ENCODE results near the gene NODAL. TPM values are rescaled to one million over a fixed set of nuclear protein-coding genes. Genes with fewer than 3 reads are reported as not detected.

Gene NODAL
- total RNA-seq, 1 experiment from 2014 or later: not detected

- ChIA-PET CTCF (no interaction called here), POLR2A (ENCODE audit: low non-redundant PET) (no interaction called here)
- no peaks in the 10 kb centered on the region for H3K36me3 ChIP-seq (ENCODE audit: insufficient read depth, low read length, poor library complexity, severe bottlenecking)
- no peak overlapping the region for H3K4me3 ChIP-seq (ENCODE audit: low read depth, low read length, poor library complexity, severe bottlenecking)
- H3K27me3 ChIP-seq (replicated peaks; ENCODE audit: insufficient read depth, low read depth, low read length, poor library complexity): no peaks in the 10 kb centered on the region
- no TSS peak for BruUV-seq (replicated peaks)
- no peaks in the 10 kb centered on the region for H3K9me3 ChIP-seq (ENCODE audit: low read depth, low read length, poor library complexity, severe bottlenecking)
- H3K4me1 ChIP-seq (ENCODE audit: insufficient read depth, low read length, poor library complexity, severe bottlenecking): peaks cover 10% of the 10 kb centered on the region
- TF ChIP-seq, protein P1, sequence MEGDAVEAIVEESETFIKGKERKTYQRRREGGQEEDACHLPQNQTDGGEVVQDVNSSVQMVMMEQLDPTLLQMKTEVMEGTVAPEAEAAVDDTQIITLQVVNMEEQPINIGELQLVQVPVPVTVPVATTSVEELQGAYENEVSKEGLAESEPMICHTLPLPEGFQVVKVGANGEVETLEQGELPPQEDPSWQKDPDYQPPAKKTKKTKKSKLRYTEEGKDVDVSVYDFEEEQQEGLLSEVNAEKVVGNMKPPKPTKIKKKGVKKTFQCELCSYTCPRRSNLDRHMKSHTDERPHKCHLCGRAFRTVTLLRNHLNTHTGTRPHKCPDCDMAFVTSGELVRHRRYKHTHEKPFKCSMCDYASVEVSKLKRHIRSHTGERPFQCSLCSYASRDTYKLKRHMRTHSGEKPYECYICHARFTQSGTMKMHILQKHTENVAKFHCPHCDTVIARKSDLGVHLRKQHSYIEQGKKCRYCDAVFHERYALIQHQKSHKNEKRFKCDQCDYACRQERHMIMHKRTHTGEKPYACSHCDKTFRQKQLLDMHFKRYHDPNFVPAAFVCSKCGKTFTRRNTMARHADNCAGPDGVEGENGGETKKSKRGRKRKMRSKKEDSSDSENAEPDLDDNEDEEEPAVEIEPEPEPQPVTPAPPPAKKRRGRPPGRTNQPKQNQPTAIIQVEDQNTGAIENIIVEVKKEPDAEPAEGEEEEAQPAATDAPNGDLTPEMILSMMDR (conservative IDR thresholded peaks at IDR 0.05; ENCODE audit: low read depth, low read length): no peak
- TF ChIP-seq EZH2 (IDR thresholded peaks at IDR 0.05; ENCODE audit: borderline replicate concordance, low read depth, low read length, poor library complexity, severe bottlenecking): no peak
- intact Hi-C loops (cut with micrococcal nuclease; ENCODE audit: unreplicated experiment): no loop called here
- no peak for DNase-seq (ENCODE audit: low spot score)
- H3K27ac ChIP-seq (ENCODE audit: low read depth, low read length, poor library complexity, severe bottlenecking): no peak overlapping the region
These were observed 14.7 kb upstream of the NODAL start for GRCh38 chr10:70456164-70456563.

- DNase-seq (ENCODE audit: low spot score): no peak
- no peaks in the 10 kb centered on the region for H3K9me3 ChIP-seq (ENCODE audit: low read depth, low read length, poor library complexity, severe bottlenecking)
- H3K27me3 ChIP-seq (replicated peaks; ENCODE audit: insufficient read depth, low read depth, low read length, poor library complexity): no peaks in the 10 kb centered on the region
- ChIA-PET POLR2A (ENCODE audit: low non-redundant PET) (interaction anchor here (0.6 kb wide), 1 partner anchor 13 kb away, joined by 6 read pairs; no protein-coding TSS in a partner anchor), CTCF (no interaction called here)
- no peaks in the 10 kb centered on the region for H3K36me3 ChIP-seq (ENCODE audit: insufficient read depth, low read length, poor library complexity, severe bottlenecking)
- H3K4me1 ChIP-seq (ENCODE audit: insufficient read depth, low read length, poor library complexity, severe bottlenecking): peaks cover 10% of the 10 kb centered on the region
- intact Hi-C loops (cut with micrococcal nuclease; ENCODE audit: unreplicated experiment): no loop called here
- no peak overlapping the region for H3K27ac ChIP-seq (ENCODE audit: low read depth, low read length, poor library complexity, severe bottlenecking)
- TF ChIP-seq, protein P1 (conservative IDR thresholded peaks at IDR 0.05; ENCODE audit: low read depth, low read length): no peak
- no peak for TF ChIP-seq EZH2 (IDR thresholded peaks at IDR 0.05; ENCODE audit: borderline replicate concordance, low read depth, low read length, poor library complexity, severe bottlenecking)
- no TSS peak for BruUV-seq (replicated peaks)
- H3K4me3 ChIP-seq (ENCODE audit: low read depth, low read length, poor library complexity, severe bottlenecking): no peak overlapping the region
These were observed 13.7 kb upstream of the NODAL start for GRCh38 chr10:70455213-70455630.

DNA sequence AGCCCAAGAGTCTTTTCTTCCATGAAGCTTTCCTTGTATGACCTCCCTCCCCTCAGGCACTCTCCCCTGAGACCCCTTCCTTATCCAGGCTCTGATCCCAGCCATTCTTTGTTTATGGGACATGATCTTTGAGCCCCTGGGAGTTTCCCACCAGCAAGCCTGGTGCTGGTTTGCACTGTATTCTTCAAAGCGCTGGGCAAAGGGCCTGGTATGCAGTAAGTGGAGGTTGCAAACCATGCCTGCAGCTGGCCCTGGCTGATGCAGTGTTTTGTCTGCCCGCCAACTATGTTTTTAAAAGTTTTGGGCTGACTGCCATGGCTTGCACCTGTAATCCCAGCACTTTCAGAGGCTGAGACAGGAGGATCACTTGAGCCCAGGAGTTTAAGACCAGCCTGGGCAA is 6.8 kb upstream of the NODAL start:
- Histone ChIP-seq H3K36me3 (ENCODE audit: insufficient read depth, low read length, poor library complexity, severe bottlenecking) (no peaks in the 10 kb centered on the region), H3K4me1 (ENCODE audit: insufficient read depth, low read length, poor library complexity, severe bottlenecking) (no peaks in the 10 kb centered on the region), H3K9me3 (ENCODE audit: low read depth, low read length, poor library complexity, severe bottlenecking) (no peaks in the 10 kb centered on the region), H3K27me3 (replicated peaks; ENCODE audit: insufficient read depth, low read depth, low read length, poor library complexity) (no peaks in the 10 kb centered on the region), H3K27ac (ENCODE audit: low read depth, low read length, poor library complexity, severe bottlenecking) (no peak overlapping the region), H3K4me3 (ENCODE audit: low read depth, low read length, poor library complexity, severe bottlenecking) (no peak overlapping the region)
- no TSS peak for BruUV-seq (replicated peaks)
- no peak for DNase-seq (ENCODE audit: low spot score)
- intact Hi-C loops (cut with micrococcal nuclease; ENCODE audit: unreplicated experiment): no loop called here
- no peak for TF ChIP-seq EZH2 (IDR thresholded peaks at IDR 0.05; ENCODE audit: borderline replicate concordance, low read depth, low read length, poor library complexity, severe bottlenecking)
- TF ChIP-seq, protein P1 (conservative IDR thresholded peaks at IDR 0.05; ENCODE audit: low read depth, low read length): no peak
- CTCF ChIA-PET: no interaction called here
- POLR2A ChIA-PET (ENCODE audit: low non-redundant PET): no interaction called here

All from A673 (cell line).